Upper lobe of right lung (tissue), 1 donor: ENCODE results near the gene FGGY. TPM values are rescaled to one million over a fixed set of nuclear protein-coding genes. Genes with fewer than 3 reads are reported as not detected.

Experiments
- ATAC-seq: fragments of 200-7000 bp; cut with Tn5 transposase; one replicate; pipeline ENCODE4 v1.9.1; 2020; ENCODE audit warnings: mild to moderate bottlenecking, moderate library complexity
- DNase-seq: peaks from one replicate; pipeline ENCODE4 v3.0.0-alpha.2; 2020
- H3K27ac ChIP-seq: fragments of 200-600 bp; one replicate; pipeline ENCODE4 v1.8.0; 2022
- H3K27me3 ChIP-seq: fragments of 200-600 bp; one replicate; pipeline ENCODE4 v1.8.0; 2022; ENCODE audit warnings: mild to moderate bottlenecking
- H3K36me3 ChIP-seq: fragments of 200-600 bp; one replicate; pipeline ENCODE4 v1.8.0; 2022
- H3K4me1 ChIP-seq: fragments of 200-600 bp; one replicate; pipeline ENCODE4 v1.8.0; 2022
- H3K4me3 ChIP-seq: fragments of 200-600 bp; one replicate; pipeline ENCODE4 v1.8.0; 2022; ENCODE audit warnings: mild to moderate bottlenecking
- H3K9me3 ChIP-seq: fragments of 200-600 bp; one replicate; pipeline ENCODE4 v1.8.0; 2022
- intact Hi-C: fragments of 100-400 bp; cut with DNase I; formaldehyde crosslinking; loops from one replicate; pipeline ENCODE4 v1.11.0; 2022
- total RNA-seq: library from RNA; stranded (reverse); fragmentation: NEBNext Ultra II Directional; extraction: Animal tissue kit (Norgen Biotek cat#: 25700); gene quantifications from one replicate; pipeline ENCODE4 v1.2.1, GENCODE V29; 2021
- TF ChIP-seq, protein P1 (sequence below): fragments of 200-600 bp; IDR thresholded peaks from one replicate; pipeline ENCODE4 v1.8.0; 2022; ENCODE audit warnings: antibody characterized with exemption
- donor health status: DM: no; HTN: yes; CAD: no; lungs with severe emphysema.

Gene FGGY
- total RNA-seq, 1 donor from 2014 or later, result 39.2 TPM

DNA sequence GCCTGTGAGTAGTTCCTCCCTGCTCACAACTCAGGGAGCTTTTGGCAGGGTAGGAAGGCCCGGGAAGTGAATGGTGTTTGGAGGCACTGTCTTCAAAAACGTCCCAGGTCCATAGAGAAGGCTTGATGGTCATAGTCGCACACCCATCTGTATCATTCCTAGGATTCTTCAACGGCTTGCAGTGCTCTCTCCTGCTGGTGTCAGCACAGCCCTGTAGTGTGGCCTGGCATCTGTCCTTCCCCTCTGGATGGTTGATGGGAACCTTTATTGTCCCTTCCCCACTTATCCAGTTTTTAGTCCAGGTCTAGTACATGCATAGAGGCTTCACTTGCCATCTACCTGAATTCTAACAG lies 375.0 kb downstream of the FGGY start:
- ATAC-seq (no peak), DNase-seq (no peak)
- Histone ChIP-seq H3K27ac (no peak overlapping the region), H3K4me1 (peaks cover 35% of the 10 kb centered on the region), H3K4me3 (no peak overlapping the region), H3K36me3 (no peaks in the 10 kb centered on the region), H3K9me3 (no peaks in the 10 kb centered on the region), H3K27me3 (no peaks in the 10 kb centered on the region)
- TF ChIP-seq, protein P1, sequence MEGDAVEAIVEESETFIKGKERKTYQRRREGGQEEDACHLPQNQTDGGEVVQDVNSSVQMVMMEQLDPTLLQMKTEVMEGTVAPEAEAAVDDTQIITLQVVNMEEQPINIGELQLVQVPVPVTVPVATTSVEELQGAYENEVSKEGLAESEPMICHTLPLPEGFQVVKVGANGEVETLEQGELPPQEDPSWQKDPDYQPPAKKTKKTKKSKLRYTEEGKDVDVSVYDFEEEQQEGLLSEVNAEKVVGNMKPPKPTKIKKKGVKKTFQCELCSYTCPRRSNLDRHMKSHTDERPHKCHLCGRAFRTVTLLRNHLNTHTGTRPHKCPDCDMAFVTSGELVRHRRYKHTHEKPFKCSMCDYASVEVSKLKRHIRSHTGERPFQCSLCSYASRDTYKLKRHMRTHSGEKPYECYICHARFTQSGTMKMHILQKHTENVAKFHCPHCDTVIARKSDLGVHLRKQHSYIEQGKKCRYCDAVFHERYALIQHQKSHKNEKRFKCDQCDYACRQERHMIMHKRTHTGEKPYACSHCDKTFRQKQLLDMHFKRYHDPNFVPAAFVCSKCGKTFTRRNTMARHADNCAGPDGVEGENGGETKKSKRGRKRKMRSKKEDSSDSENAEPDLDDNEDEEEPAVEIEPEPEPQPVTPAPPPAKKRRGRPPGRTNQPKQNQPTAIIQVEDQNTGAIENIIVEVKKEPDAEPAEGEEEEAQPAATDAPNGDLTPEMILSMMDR, result no peak
- intact Hi-C loops, result no loop called here

DNA sequence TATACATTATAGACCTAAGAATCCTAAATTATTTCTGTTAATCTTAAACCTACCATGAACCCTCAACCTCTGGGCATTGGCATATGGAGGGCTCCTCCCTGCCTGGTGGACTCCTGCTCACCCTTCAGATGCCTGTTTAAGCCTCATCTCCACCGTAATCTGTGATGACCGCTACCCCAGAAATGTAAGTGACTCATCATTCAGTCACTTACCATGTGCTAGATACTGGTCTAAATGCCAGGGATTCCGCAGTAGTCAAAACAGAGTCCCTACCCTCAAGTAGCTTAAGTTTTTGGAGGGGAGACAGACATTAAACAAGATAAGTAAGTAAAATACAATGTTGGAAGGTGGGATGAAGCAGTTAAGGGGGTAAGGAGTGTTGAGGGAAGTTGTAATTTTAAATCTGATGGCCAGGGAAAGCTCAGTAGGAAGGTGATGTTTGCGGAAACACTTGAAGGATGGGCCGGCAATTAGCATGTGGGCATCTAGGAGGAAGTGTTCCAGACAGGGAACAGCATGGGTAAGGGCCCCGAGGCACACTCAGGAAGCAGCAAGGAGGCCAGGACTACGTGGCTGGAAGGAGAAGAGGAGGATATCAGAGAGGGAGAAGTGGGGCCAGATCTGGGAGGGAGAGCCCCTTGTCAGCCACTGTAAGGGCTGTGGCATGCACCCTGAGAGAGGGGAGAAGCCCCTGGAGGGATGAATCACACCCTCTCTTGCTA lies 376.1 kb downstream of the FGGY start:
- H3K36me3 ChIP-seq, result no peaks in the 10 kb centered on the region
- ATAC-seq (peak; percentile 50), DNase-seq (peak; percentile 71)
- H3K27ac ChIP-seq, result peak overlapping the region; percentile 83
- TF ChIP-seq, protein P1, result no peak
- H3K9me3 ChIP-seq, result no peaks in the 10 kb centered on the region
- peaks cover 45% of the 10 kb centered on the region for H3K4me1 ChIP-seq
- H3K27me3 ChIP-seq, result no peaks in the 10 kb centered on the region
- H3K4me3 ChIP-seq, result no peak overlapping the region
- intact Hi-C loops, result no loop called here

DNA sequence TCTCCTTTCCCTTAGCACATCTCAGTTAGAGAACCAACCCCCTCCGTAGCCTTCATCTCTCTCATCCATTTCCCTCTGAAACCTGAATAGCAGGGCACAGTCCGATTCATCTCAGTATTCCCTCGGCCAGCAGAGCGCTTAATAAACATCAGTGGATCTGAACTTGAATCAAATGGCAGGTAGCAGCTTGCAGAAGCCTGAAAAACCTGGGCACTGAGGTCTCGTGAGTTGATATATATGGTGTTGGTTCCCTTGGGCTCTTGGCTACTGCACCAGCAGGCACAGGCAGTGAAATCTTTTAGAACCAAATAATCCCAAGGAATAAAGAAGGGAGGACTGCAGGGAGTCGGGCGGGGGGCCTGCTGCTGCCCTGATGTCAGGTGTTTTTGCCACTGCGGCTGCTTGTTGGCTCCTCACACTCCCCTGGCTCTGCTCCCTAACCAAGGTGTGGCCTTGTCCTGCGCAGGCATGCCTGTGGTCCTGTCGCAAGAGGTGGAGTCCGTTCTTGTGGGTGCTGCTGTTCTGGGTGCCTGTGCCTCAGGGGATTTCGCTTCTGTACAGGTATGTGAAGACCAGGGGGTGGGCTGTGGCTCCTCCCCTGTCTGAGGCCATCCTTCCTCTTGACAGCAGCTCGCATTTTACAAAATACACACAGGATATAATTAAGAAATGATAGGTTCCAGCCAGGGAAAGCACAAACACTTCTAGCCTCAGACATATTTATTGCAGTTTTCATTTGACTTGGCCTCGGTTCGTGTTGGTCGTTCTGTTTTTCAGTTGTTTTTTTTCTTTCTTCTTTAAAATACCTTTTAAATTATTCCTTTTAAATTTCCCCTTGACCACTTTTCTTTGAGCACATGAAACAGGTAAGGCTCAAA lies 376.9 kb downstream of the FGGY start:
- peaks cover 51% of the 10 kb centered on the region for H3K4me1 ChIP-seq
- peak; percentile 91 for ATAC-seq
- TF ChIP-seq, protein P1, result no peak
- H3K4me3 ChIP-seq, result peak overlapping the region; percentile 16
- H3K27me3 ChIP-seq, result no peaks in the 10 kb centered on the region
- DNase-seq, result peak; percentile 89
- no peaks in the 10 kb centered on the region for H3K36me3 ChIP-seq
- intact Hi-C loops, result no loop called here
- H3K27ac ChIP-seq, result peak overlapping the region; percentile 83
- no peaks in the 10 kb centered on the region for H3K9me3 ChIP-seq

DNA sequence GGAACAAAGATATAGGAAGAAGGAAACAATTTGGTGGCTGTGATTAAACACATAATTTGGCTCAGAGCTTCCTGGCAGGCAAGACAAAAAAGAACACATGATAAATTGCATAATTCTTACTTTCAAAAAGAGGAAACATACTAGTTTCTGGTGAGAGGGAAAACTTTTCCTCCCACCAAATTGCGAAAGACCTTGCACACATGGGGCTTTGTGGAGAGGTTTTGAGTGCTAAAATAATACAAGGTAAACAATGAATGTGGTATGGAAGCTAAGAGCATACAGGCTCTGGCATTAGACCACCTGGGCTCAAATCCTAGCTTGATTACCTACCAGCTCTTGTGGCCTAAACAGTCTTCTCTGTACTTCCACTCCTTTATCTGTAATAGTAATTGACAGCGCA lies 377.7 kb downstream of the FGGY start:
- Histone ChIP-seq H3K36me3 (no peaks in the 10 kb centered on the region), H3K27ac (peak overlapping the region; percentile 83), H3K4me1 (peaks cover 51% of the 10 kb centered on the region), H3K27me3 (no peaks in the 10 kb centered on the region), H3K4me3 (peak overlapping the region; percentile 16), H3K9me3 (no peaks in the 10 kb centered on the region)
- ATAC-seq (peak; percentile 46), DNase-seq (no peak)
- TF ChIP-seq, protein P1, result no peak
- intact Hi-C loops, result no loop called here

DNA sequence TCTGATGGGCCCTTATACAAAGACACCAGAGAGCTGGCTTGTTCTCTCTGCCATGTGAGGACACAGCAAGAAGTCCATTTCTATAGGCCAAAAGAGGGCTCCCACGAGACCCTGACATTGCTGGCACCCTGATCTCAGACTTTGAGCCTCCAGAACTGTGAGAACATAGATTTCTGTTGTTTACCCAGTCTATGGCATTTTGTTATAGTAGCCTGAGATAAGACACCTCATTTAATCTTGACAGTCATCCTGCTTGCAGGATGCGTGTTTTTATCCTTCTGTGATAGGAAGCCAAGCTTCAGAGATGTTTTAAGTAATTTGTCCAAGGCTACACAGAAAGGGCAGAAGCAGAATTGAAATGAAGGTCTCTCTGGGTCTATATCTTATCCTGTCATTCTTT lies 379.0 kb downstream of the FGGY start:
- DNase-seq (no peak), ATAC-seq (no peak)
- H3K4me1 ChIP-seq, result peaks cover 44% of the 10 kb centered on the region
- H3K27ac ChIP-seq, result no peak overlapping the region
- H3K27me3 ChIP-seq, result no peaks in the 10 kb centered on the region
- intact Hi-C loops, result no loop called here
- TF ChIP-seq, protein P1, result no peak
- no peak overlapping the region for H3K4me3 ChIP-seq
- H3K9me3 ChIP-seq, result no peaks in the 10 kb centered on the region
- H3K36me3 ChIP-seq, result no peaks in the 10 kb centered on the region
